ENCODE results near the gene KRTAP10-1.
"Not testable (repeated sequence)": the region's sequence is repeated elsewhere in the genome, so short reads cannot be mapped to it uniquely, and the experiment has no call there.

The KRTAP10-1 gene

GRCh38 chr21:44539991-44540666 is at the start of gene KRTAP10-1:
Gene KRTAP10-1, minus strand, starts transcription at chr21:44540195. Its CDS starts 45 bp downstream, at chr21:44540150.
- DNase-seq = no peak

GRCh38 chr21:44589094-44589493 is 49.1 kb upstream of the KRTAP10-1 start:
- no peak for DNase-seq

GRCh38 chr21:44585892-44586291 is 45.9 kb upstream of the KRTAP10-1 start:
- no peak for DNase-seq

- no peak for DNase-seq
Observed at GRCh38 chr21:44583800-44584147, 43.8 kb upstream of the KRTAP10-1 start.

- DNase-seq = no peak
Observed at GRCh38 chr21:44583089-44583799, 43.2 kb upstream of the KRTAP10-1 start.

GRCh38 chr21:44582055-44582454 is 42.1 kb upstream of the KRTAP10-1 start:
- DNase-seq = no peak

- no peak for DNase-seq
Observed at GRCh38 chr21:44581158-44581557, 41.2 kb upstream of the KRTAP10-1 start.

GRCh38 chr21:44580231-44580821 is 40.3 kb upstream of the KRTAP10-1 start, which contains the start of gene KRTAP10-5:
Gene KRTAP10-5, minus strand, starts transcription at chr21:44580604. Its CDS starts 26 bp downstream, at chr21:44580578.
- DNase-seq = not testable (repeated sequence)

- DNase-seq = no peak
Observed at GRCh38 chr21:44579833-44580144, 39.8 kb upstream of the KRTAP10-1 start.

- DNase-seq = no peak
Observed at GRCh38 chr21:44579056-44579832, 39.2 kb upstream of the KRTAP10-1 start.

- no peak for DNase-seq
Observed at GRCh38 chr21:44578371-44579055, 38.5 kb upstream of the KRTAP10-1 start.

- no peak for DNase-seq
Observed at GRCh38 chr21:44576025-44576420, 36.0 kb upstream of the KRTAP10-1 start.

GRCh38 chr21:44575307-44576024 is 35.5 kb upstream of the KRTAP10-1 start:
- DNase-seq = no peak

- DNase-seq = no peak
Observed at GRCh38 chr21:44574457-44575306, 34.7 kb upstream of the KRTAP10-1 start.

GRCh38 chr21:44573630-44574456 is 33.8 kb upstream of the KRTAP10-1 start, which contains the start of gene KRTAP10-4:
Gene KRTAP10-4, plus strand, starts transcription at chr21:44573729. Its CDS starts 30 bp downstream, at chr21:44573759.
- not testable (repeated sequence) for DNase-seq

GRCh38 chr21:44572959-44573583 is 33.1 kb upstream of the KRTAP10-1 start:
- no peak for DNase-seq

GRCh38 chr21:44571844-44572782 is 32.1 kb upstream of the KRTAP10-1 start:
- DNase-seq = no peak

GRCh38 chr21:44571296-44571695 is 31.3 kb upstream of the KRTAP10-1 start:
- DNase-seq = no peak

Measured in NCI-H2029 (cell line).